HG02852 (cell line): ENCODE data around the gene ZNF524.
A peak's percentile ranks its signal among the peaks of the same experiment; 100 is the strongest.

Experiments
- ATAC-seq: cut with Tn5 transposase; IDR thresholded peaks from one replicate; pipeline ENCODE4 v1.9.1; 2021; ENCODE audit warnings: mild to moderate bottlenecking, moderate library complexity; ENCODE audit not compliant: unreplicated experiment

The ZNF524 gene

DNA sequence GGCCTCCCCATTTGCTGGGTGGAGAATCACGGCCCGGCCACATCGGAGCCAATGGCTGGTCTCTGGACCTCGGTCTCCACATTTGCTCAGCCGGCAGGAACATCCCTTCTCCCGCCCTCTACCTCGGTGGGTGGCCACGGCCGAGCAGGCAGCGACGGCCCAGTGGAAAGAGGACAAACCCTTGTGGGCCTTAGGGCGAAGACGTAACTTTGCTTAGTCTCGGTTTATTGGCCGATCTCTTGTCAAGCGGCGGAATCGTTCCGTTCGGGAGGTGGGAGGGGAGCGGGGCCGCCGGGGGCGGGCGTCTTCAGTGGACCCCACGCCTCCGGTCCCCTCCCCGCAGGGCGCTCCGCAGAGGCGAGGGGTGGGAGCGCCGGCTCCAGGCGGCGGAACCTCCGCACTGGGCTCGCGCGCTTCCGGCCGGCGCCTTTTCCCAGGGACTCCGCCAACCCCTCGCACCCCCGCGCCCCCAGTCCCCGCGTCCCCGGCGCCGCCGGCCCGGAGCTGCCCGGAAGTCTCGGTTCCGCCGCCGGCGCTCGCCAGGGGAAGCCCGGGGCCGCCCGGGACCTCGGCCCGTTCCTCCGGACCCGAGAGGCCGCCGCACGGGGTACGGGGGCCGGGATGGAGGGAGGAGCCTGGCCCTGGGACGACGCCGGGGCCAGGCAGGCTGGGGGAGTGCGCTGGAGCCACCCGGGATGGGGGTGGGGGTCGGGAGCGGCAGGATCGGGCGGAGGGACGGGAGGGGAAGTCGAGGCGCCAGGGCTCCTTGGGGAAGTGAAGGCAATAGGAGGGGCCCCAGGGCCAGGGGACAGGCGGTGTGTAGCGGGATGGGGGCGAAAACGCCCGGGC, 40.7 kb downstream of the ZNF524 start, which contains the start of gene ZNF580:
Gene ZNF580, plus strand, starts transcription at position 426 of the 849 bp plus-strand sequence. CDS start 1,507 bp downstream, outside the sequence.
- peak; percentile 31 for ATAC-seq

DNA sequence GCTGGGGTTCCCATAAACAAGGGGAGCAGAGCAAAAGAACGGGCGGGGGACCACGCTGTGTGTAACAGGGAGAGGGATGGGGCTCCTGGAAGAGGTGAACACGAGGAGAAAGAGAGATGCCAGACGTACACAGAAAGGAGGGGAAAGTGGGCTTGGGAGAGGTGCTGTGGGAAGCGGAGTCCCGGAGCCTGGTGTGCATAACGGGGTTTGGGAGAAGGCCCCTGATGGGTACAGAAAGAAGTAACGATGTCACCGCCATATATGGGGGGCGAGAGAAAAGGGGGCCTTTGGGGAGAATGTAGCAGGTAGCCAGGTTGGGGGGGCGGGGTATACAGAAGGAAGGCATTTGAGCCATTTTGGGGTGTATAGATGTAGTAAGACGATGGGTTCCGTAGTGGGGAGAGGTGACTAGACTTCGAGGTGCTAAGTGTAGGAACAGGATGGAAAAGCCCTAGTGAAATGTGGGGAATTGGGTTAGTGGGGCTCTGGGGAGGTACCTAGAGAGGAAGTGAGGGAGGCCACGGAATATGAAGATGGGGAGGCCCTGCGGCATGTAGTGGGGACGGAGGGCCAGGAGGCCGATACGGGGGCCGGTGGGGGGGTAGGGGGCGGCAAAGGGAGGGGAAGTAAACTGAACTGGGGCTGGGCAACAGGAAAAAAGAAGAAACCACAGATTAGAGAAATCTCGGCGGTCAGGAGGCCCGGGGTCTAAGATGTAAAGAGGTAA, 41.5 kb downstream of the ZNF524 start:
- ATAC-seq: no peak

DNA sequence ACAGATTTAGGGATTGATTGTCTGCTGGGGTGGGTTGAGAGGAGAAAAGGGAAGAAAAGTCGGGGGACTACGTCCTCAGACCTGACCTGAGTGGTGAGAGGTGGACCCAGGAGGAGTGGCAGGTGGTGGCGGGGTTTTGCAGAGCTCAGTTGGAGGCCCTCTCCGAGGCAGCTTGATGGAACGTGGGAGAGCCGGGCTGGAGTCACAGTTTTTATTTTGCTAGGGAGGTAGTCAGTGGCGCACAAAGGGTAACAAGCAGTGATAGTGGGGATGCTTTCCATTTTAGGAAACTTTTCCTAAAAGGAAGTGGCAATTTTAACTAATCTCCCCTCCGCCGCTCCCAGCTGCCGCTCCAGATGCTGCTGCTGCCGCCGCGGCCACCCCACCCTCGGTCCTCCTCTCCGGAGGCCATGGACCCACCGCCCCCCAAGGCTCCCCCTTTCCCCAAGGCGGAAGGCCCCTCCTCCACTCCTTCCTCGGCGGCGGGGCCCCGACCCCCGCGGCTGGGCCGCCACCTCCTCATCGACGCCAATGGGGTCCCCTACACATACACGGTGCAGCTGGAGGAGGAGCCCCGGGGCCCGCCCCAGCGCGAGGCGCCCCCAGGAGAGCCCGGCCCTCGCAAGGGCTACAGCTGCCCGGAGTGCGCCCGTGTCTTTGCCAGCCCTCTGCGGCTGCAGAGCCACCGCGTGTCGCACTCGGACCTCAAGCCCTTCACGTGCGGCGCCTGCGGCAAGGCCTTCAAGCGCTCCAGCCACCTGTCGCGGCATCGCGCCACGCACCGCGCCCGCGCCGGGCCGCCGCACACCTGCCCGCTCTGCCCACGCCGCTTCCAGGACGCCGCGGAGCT, 42.3 kb downstream of the ZNF524 start:
- ATAC-seq: no peak

DNA sequence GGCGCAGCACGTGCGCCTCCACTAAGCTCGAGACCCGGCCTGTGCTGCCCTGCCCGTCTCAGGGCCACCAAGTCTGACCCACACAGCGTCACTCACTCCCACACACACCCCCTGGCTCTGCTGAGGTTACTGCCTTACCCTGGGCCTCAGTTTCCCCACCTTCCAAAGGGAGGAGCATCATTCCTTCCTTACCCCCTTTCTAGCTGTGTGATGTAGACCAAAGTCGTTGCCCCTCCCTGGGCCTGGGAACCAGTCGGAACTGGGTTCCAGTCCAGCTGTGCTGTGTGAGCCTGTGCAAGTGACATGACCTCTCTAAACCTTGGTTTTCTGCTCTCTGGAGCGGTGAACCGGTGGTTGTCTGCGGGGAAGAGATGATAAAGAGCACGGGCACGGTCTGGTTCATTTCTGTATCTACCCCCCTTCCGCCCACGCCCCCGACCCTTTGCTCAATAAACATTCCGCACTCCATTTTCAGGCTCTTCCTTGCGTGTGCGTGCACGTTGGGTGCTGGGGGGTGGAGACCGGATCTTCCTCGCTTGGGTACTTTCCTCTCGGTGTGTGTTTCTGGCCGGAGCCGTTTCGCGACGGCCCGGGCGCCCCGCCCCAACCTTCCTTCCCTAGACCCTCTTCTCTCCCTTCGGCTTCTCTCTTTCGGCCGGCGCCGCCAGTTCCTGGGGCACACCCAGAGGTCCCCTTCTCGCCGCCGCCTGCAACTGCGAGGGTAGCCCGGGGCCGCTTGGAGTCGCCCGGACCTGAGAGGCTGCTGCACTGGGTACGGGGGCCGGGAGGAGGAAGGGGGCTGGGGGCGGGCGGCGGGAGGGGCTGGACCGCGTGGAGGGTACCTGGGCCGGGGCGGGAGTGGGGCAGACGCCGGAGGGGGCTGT, 43.2 kb downstream of the ZNF524 start, which contains the start of gene ZNF581:
Gene ZNF581, plus strand, starts transcription at position 647 of the 884 bp plus-strand sequence. CDS start 923 bp downstream, outside the sequence.
- no peak for ATAC-seq

DNA sequence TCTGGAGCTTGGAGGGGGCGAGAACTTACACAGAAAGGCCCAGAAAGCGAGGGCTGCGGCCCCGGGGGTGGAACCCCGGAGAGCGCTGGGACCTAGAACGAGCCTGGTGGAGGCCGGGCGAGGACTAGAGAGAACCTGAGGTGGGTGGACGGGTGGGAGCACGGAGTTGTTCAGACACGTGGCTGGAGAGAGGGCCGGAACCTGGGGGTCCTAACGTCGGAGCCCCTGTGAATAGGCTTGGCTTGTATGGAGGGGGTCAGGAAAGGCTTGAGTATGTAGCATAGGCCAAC, 43.7 kb downstream of the ZNF524 start:
- ATAC-seq: no peak

DNA sequence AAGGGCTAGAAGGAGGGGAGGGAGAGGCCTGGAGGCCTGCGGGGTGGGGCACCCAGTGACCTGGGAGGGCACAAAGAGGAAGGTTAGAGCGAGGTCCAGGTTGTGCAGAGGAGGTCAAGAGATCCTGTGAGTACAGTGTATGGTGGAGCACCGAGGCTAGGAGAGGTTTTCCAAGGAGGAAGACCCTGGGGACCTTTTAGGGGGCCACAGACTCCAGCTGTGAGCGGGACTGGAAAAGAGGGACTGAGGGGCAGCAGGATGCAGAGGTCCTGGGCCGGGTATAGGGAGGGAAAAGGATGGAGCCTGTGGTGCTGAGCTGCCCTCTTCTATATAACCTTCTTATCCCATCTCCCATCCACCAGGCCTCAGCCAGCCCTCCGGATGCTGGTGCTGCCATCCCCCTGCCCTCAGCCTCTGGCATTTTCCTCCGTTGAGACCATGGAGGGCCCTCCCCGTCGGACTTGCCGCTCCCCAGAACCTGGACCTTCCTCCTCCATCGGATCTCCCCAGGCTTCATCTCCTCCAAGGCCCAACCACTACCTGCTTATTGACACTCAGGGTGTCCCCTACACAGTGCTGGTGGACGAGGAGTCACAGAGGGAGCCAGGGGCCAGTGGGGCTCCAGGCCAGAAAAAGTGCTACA, 44.2 kb downstream of the ZNF524 start:
- no peak for ATAC-seq

DNA sequence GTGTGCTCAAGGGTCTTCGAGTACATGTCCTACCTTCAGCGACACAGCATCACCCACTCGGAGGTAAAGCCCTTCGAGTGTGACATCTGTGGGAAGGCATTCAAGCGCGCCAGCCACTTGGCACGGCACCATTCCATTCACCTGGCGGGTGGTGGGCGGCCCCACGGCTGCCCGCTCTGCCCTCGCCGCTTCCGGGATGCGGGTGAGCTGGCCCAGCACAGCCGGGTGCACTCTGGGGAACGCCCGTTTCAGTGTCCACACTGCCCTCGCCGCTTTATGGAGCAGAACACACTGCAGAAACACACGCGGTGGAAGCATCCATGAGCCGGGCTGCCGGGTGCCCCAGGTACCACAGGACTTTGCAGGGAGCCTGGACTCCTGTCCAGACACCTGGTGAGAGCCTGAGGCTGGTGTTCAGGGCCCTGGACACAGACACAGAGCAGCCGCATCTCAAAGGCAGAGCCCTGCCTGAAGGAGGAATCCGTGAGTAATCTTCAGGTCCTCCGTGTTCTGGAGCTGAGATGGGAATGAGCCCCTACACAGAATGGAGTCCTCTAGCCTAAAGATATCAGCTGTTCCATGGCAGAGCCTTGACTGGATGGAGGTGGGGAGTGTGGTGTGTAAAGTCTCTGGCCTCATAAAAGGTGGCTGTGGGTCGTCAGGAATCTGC, 44.9 kb downstream of the ZNF524 start:
- no peak for ATAC-seq

DNA sequence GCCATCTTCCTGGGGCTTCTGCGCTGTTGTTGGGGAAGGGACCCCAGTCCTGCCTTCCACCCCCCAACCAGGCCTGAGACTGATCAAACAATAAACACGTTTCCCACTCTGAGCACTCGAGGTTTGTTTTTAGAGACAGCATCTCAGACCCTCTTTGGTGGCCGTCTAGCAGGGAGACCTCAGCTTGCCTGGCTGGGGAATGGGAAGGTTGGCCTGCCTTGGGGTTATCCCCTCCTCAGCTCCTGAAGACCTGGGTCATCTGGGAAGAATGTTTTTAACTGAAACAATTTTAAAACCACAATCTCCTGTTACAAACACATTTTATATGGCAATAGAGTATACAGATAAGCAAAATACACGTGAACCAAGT, 45.4 kb downstream of the ZNF524 start:
- ATAC-seq: no peak

DNA sequence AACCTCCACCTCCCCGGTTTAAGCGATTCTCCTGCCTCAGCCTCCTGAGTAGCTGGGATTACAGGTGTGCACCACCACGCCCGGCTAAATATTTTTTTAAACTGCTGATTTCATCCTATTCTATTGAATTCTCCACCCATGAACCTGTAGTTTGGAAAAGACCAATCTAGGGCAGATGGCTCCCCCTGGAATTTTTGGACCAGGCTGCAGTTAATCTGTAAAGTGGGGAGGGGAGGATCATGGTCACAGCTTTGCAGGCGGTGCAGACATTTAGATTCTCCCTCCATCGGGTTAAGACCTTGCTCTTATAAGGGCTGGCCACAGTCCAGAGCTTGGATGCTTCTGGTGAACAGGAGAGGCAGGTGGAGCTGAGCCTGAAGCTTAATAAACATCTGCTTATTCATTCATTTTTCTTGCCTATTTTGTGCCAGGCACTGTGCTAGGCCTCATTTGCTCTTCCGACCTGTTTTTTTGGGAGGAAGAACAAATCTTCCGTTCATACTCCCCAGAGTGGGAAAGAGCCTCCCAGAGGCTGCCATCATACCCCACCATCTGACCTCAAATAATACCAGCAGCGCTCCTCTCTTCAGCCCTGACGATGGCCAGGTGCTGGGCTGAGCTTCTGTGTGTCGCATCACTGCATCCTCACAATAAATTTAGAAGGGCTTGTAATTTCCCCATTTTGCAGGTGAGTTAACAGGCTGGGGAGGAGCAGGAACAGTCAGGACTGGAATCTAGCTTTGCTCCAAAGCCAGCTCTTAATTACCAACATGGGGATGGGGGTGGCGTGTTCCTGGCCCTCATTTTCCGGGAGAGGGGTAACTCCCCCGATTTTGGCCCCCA, 47.0 kb downstream of the ZNF524 start:
- no peak for ATAC-seq

DNA sequence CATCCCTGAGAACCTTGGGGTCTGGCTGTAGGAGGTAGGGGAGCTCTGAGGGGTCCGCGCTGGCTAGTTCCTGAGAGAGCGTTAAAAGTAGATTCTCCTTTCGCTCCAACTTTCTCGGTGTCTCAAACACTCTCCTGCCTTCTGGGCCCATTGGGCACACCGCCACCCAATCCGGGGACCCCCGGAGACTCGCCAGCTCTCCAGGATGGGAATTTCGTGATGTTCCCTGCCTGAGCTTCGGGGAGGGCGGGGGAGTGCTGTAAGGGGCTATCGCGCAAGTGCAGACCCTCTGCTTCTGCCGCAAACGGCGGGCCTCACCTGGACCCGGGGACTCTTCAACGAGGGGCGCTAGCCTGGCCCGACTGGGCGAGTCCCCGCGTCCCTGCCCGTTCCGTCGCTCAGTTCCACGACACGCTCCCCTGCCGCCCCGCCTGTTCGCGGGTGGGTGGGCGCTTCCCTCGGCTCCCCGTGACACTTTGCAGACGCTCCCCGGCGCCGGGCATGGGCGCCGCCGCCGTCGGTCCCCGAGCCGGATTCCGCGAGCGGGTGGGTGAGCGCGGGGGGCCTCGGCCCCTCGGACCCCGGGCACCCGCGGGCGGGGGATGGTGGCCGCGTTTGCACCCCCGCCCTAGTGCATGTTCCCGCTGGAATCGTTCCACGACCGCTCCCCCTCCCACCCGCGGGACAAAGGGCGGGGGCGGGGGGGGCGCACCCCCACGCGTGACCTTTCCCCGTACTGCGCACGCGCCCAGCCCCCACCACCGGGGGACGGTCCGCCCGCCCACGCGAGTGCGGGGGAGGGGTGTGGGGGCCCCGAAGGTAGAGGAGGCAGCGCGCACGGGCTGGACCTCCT, 47.9 kb downstream of the ZNF524 start, which contains the start of gene CCDC106:
Gene CCDC106, plus strand, starts transcription at position 481 of the 853 bp plus-strand sequence. CDS start 835 bp downstream, outside the sequence.
- ATAC-seq: no peak

DNA sequence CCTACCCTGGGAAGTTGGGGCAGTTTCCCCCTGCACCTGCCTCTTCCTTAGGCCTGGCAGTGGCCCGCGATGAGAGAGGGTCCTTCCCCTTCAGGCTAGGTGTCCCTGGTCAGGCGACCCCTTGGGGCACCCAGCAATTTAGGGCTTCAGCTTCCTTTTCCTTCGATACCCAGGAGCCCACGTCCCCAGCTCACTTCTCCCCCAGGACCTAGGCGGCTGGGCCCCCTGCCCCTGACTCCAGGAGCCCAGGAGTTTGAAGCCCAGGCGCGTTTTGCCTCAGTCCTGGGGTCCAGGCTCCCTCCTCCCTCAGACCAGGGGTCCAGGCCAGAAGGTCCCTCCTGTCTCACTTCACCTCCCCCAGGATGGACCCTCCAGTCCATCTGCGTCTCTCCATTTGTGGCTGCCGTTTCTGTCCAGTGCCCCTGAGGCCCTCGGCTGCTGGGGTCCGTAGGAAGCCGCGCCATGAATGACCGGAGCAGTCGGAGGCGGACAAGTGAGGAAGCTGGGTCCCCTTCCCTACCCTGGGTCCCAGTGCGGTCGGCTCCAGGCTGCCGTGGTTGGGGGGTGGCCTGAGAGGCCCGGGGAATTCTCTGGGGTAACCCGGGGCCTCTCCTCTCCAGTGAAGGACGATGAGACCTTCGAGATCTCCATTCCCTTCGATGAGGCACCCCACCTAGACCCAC, 48.6 kb downstream of the ZNF524 start:
- no peak for ATAC-seq

DNA sequence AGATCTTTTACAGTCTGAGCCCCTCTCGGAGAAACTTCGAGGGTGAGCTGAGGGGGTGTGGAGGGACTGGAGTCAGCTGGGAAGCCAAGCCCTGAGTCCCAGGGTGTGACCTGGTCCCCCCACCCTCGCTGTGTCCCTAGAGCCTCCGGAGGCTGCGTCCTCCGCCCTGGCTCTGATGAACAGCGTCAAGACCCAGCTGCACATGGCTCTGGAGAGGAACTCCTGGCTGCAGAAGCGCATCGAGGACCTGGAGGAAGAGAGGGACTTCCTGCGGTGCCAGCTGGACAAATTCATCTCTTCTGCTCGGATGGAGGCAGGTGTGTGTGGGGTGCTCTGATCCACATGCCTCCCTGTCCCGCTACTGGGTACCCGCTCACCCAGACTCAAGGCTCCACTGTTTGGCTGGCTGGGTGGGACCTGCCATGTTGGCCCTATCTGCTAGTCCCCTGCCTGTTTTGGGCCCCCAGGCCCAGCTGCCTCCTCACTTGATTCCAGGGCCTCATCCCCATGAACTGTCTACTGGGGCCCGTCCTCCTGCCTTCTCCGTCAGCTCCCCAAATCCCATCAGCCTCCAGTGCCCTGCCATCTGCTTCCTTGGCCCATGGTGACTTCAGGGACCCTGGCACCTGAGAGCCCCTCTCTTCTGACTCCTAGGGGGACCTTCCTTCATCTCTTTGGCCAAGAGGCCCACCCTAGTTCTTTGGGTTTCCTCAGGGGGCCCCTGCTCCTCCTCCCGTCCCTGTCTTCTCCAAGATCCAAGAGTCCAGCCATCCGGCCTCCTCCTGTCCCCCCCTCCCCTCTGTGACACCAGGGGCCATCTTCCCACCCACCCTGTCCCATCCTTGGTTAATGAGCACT, 49.4 kb downstream of the ZNF524 start:
- ATAC-seq: no peak

DNA sequence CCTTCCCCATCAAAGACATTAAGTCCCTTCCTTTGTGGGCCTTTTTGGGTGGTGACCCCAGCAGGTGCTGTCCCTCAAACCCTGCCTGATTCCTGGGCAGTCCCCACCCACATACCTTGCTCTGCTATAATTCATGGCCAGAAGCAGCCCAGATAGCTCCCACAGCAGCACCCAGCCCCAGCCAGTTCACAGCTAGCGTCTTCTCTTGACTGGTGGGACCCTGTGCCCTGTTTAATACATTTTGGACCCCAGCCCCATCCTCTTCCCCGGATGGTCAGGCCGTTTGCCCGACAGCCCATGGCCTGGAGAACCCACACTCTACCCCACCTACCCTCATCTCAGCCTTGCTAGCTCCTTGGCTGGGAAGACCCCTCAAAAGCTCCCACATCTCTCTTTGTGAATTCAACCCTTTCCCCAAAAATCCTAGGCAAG, 50.1 kb downstream of the ZNF524 start:
- no peak for ATAC-seq

DNA sequence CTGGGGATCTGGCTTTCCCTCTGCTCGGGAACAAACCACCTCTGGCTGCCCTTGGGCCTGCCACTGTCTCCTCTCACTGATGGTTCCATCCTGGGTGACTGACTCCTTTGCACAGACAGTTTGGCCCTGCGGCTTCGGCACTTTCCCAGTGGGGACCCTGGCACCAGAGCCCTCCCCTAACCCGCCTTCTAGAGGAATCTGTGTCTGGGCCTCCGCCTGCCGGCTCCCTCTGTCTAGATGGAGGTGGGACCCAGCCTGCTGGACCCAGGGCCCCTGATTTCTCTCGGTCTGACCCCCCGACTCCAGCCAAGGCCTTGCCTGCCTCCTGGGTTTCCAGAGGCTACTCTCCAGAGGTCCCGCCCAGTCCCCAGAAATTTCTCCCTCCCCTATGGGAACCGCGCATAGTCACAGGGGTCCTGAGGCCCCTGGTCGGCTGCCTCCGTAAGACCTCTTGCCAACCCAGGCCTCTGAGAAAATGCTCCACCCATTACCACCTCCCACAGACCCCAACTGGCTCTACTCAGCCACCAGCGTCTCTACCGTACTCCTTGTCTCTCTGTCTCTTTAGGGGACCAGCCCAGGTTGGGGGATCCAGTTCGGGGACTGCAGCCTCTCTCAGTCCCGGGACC, 50.6 kb downstream of the ZNF524 start:
- ATAC-seq: no peak

DNA sequence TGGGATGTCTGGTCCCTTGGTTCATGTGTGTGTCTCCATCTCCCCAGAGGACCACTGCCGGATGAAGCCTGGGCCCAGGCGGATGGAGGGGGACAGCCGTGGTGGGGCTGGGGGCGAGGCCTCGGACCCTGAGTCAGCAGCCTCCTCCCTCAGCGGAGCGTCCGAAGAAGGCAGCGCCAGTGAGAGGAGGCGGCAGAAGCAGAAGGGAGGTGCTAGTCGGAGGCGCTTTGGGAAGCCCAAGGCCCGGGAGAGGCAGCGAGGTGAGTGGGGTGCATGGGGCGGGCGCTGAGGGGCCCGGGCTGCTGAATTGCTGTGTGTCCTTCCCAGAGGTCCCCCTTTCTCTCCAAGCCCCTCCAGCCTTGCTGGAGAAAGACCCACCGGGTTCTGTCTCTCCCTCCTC, 51.1 kb downstream of the ZNF524 start:
- no peak for ATAC-seq
